Measurements from ENCODE around the gene RASA1.
"Not testable (repeated sequence)": the region's sequence is repeated elsewhere in the genome, so short reads cannot be mapped to it uniquely, and the experiment has no call there.

Gene RASA1

GRCh38 chr5:87267574-87268125, at the start of gene RASA1:
RASA1 (plus strand) TSS chr5:87267883; CDS start chr5:87268452, 569 bp downstream.
- DNase-seq: peak; percentile 75

- no peak for DNase-seq
Observed at GRCh38 chr5:87229780-87230179, 37.9 kb upstream of the RASA1 start.

DNA sequence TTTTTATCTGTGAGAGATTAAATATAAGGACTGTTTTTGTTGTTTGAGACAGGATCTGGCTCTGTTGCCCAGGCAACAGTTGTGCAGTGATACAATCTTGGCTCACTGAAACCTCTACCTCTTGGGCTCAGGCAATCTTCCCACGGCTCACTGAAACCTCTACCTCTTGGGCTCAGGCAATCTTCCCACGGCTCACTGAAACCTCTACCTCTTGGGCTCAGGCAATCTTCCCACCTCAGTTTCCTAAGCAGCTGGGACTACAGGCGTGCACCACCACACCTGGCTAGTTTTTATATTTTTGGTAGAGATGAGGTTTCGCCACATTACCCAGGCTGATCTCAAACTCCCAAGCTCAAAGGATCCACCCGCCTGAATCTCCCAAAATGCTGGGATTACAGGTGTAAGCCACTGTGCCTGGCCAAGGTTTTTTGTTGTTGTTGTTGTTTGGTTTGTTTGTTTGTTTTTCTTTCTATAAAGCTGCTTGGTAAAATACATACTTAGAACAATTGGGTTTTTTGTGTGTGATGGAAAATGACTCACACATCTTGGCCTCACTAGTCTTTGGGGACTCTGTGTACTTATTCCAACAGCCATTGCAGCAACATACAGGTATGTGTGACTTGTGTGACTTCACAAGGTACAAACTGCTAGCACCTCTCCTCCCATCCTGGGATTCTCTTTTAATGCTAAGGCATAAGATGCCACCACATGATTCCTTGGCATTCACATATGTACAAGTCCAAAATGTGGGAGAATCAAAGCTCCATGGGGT, 36.5 kb upstream of the RASA1 start:
- DNase-seq: no peak

DNA sequence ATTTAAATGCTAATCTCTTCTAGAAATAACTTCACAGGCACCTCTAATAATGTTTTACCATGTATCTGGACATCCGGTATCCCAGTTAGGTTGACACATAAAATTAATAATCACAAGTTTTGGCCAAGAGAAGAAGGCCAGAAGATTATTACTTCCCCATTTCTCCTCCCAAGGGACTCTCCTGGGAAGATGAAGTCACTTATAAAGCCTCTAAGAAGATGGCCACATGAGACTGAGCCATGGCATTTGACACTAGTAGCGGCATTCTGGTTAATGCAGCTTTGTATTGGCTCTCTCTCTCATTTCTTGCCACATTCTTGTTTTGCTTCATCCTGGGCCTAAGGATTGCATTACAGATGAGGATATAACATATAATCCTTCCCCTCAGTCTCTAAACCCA, 34.5 kb upstream of the RASA1 start:
- DNase-seq: no peak

- DNase-seq: no peak
Observed at GRCh38 chr5:87241555-87241954, 26.1 kb upstream of the RASA1 start.

GRCh38 chr5:87242242-87242641, 25.4 kb upstream of the RASA1 start:
- no peak for DNase-seq

DNA sequence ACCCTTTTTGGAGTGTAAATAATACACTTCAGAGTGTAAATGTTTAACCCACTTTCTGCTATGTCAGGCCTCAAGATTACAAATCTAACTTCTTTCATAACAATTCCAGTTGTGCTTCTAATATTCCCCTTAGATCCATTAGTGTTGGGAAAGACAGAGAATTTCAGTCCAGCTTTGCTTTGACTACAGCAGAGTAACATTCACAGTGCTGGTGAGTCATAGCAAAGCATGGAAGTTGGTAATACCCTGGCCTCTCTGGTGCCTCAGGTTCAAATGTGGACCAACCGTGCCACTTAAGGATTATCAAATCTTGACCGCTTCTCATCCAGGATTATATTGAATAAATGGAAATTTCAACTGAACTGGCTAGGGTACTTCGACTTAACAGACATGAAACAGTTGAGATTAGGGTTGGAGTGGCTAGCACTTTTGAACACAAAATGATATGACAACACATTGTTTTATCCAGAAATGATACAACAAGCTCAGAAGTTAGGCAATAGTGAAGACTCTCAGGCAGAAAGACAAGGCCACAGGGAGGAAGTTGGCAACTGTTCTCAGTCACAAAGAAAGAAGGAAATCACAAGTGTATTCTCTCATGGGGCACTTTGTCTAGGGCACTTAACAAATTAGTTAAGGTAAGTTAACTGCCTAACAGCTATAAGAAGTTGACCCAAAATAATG, 24.4 kb upstream of the RASA1 start:
- no peak for DNase-seq

DNA sequence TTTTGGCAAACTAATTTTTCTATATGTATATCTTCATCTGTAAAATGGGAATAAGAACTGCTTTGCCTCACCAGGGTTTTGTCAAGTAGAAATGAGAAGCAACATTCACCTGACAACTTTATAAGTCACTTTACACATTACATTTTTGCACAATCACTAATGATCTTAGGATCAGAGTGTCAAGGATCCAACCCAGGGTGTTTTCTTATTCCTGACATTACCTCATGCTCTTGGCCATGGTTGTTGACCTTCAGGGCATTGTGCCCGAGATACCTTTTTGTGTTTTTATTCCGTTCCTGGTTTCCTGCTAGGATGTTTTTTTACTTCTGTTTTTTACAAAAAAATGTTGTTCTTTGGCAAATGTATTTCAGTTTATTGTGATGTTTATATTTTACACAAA, 22.2 kb upstream of the RASA1 start:
- DNase-seq: no peak

DNA sequence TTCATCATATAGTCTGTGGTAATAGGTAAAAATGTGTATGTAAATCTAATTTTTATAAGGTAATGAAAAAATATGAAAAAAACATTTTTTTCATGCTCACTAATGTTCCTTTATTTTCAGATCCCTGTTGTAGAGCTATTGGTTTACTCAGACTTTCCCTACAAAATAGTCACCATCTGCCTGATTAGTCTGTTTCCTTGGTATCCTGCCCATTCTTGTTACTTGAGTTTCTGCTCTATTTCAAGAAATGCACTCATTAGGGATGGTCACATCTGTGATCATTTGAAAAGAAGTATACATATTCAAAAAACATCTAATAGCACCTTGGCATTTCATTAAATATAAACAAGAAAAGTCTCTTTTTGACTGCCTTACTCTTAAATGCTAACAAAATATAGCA, 21.6 kb upstream of the RASA1 start:
- DNase-seq: no peak

GRCh38 chr5:87252283-87252605, 15.4 kb upstream of the RASA1 start:
- no peak for DNase-seq

GRCh38 chr5:87254035-87254434, 13.6 kb upstream of the RASA1 start:
- no peak for DNase-seq

- DNase-seq: no peak
Observed at GRCh38 chr5:87258507-87258906, 9.2 kb upstream of the RASA1 start.

DNA sequence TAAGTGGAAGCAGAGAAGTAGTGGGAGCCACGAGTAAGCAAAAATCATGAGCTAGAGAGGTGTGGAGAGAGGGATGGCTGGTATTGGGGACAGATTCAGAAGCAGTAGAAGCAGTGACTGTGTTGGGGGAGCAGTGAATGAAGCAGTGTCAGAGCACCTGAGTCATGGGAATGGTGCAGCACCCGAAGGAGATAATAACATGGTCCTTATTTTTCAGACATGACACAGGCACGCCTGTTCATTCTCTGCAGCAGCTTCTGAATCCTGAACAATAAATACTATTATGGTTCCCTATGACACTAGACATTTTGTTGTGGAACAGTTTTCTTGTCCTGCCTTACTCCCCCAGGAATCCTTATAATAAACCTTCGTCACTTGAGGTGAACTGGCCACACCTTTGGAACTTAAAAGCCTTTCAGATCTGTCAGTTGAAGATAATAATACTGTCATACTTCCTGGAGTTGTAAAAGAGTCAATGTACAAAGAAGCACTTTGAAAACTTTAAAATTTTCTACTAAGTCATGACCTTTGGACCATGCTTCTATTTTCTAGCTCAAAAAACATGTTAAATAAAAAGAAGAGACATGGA, 7.0 kb upstream of the RASA1 start:
- DNase-seq: no peak

GRCh38 chr5:87263498-87263897, 4.2 kb upstream of the RASA1 start:
- no peak for DNase-seq

GRCh38 chr5:87266914-87267573, 639 bp upstream of the RASA1 start:
- DNase-seq: no peak

- DNase-seq: no peak
Observed at GRCh38 chr5:87268126-87268969, 665 bp downstream of the RASA1 start.

GRCh38 chr5:87268970-87269377, 1.3 kb downstream of the RASA1 start:
- DNase-seq: no peak

DNA sequence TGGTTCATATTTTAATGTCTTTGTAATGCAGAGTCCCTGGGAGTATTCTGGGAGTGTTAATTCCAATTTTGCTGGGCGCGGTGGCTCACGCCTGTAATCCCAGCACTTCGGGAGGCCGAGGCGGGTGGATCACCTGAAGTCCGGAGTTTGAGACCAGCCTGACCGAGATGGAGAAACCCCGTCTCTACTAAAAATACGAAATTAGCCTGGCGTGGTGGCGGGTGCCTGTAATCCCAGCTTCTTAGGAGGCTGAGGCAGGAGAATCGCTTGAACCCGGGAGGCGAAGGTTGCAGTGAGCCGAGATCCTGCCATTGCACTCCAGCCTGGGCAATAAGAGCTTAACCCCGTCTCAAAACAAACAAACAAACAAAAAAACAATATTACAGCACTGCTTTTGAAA, 3.2 kb downstream of the RASA1 start:
- DNase-seq: not testable (repeated sequence)

GRCh38 chr5:87276655-87277054, 9.0 kb downstream of the RASA1 start:
- DNase-seq: no peak

GRCh38 chr5:87277279-87277835, 9.7 kb downstream of the RASA1 start:
- no peak for DNase-seq

DNA sequence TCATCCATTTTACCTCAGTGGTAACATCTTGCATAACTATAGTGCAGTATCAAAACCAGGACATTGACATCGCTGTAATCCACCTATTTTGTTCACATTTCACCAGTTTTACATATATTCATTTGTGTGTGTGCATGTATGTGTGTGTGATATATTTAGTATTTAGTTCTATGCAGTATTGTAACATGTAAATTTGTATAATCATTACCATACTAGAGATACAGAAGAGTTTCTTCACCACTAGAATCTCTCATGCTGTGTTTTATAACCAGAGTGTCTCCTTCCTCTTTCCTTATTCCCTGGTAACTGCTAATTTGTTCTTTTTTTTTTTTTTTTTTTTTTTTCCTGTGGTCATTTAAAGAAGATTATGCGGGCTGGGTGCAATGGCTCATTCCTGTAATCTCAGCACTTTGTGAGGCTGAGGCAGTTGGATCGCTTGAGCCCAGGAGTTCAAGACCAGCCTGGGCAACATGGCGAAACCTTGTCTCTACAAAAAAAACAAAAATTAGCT, 11.0 kb downstream of the RASA1 start:
- no peak for DNase-seq

GRCh38 chr5:87282269-87282668, 14.6 kb downstream of the RASA1 start:
- DNase-seq: no peak
